ENCODE measurements around the gene TUBGCP6. TPM values are rescaled to one million over a fixed set of nuclear protein-coding genes. Genes with fewer than 3 reads are reported as not detected.
A peak's percentile ranks its signal among the peaks of the same experiment; 100 is the strongest.

TUBGCP6 gene
- total RNA-seq, 1 donor from 2014 or later, result 49.6 TPM

- no peaks in the 10 kb centered on the region for H3K27me3 Mint-ChIP-seq (ENCODE audit: low read depth)
- intact Hi-C loops (cut with micrococcal nuclease), result no loop called here
- H3K4me3 Mint-ChIP-seq (ENCODE audit: low read depth), result peak overlapping the region; percentile 83
- DNase-seq (ENCODE audit: low spot score), result no peak
- H3K4me1 Mint-ChIP-seq (ENCODE audit: low read depth), result peaks cover 9% of the 10 kb centered on the region
- H3K27ac Mint-ChIP-seq, result peak overlapping the region; percentile 60
- no peaks in the 10 kb centered on the region for H3K9me3 Mint-ChIP-seq
- peaks cover 35% of the 10 kb centered on the region for H3K36me3 Mint-ChIP-seq (ENCODE audit: low read depth)
Observed at GRCh38 chr22:50202130-50202666, 42.6 kb downstream of the TUBGCP6 start.

- intact Hi-C loops (cut with micrococcal nuclease), result loop anchor here (2.0 kb wide), 2 partner anchors 17 to 231 kb away; partner anchors contain the start of gene TRABD
- peaks cover 9% of the 10 kb centered on the region for H3K4me1 Mint-ChIP-seq (ENCODE audit: low read depth)
- no peaks in the 10 kb centered on the region for H3K27me3 Mint-ChIP-seq (ENCODE audit: low read depth)
- peak overlapping the region; percentile 60 for H3K27ac Mint-ChIP-seq
- DNase-seq (ENCODE audit: low spot score), result no peak
- no peaks in the 10 kb centered on the region for H3K9me3 Mint-ChIP-seq
- peak overlapping the region; percentile 83 for H3K4me3 Mint-ChIP-seq (ENCODE audit: low read depth)
- peaks cover 40% of the 10 kb centered on the region for H3K36me3 Mint-ChIP-seq (ENCODE audit: low read depth)
Observed at GRCh38 chr22:50201191-50202129, 43.4 kb downstream of the TUBGCP6 start.

GRCh38 chr22:50200461-50201190 is 44.2 kb downstream of the TUBGCP6 start, which contains the start of gene SELENOO:
SELENOO (plus strand) TSS chr22:50201011; CDS start chr22:50201037, 26 bp downstream.
- DNase-seq (ENCODE audit: low spot score), result peak; percentile 88
- H3K36me3 Mint-ChIP-seq (ENCODE audit: low read depth), result peaks cover 35% of the 10 kb centered on the region
- no peaks in the 10 kb centered on the region for H3K9me3 Mint-ChIP-seq
- H3K4me1 Mint-ChIP-seq (ENCODE audit: low read depth), result peaks cover 9% of the 10 kb centered on the region
- H3K27me3 Mint-ChIP-seq (ENCODE audit: low read depth), result no peaks in the 10 kb centered on the region
- intact Hi-C loops (cut with micrococcal nuclease), result loop anchor here (1.0 to 2.0 kb wide), 3 partner anchors 9 to 230 kb away; partner anchors contain the start of gene TRABD
- peak within 1 kb of the TSS; percentile 60 for H3K27ac Mint-ChIP-seq
- H3K4me3 Mint-ChIP-seq (ENCODE audit: low read depth), result peak within 1 kb of the TSS; percentile 83

GRCh38 chr22:50199829-50200460 is 44.9 kb downstream of the TUBGCP6 start:
- Mint-ChIP-seq H3K4me3 (ENCODE audit: low read depth) (peak overlapping the region; percentile 57), H3K9me3 (no peaks in the 10 kb centered on the region), H3K4me1 (ENCODE audit: low read depth) (peaks cover 9% of the 10 kb centered on the region), H3K36me3 (ENCODE audit: low read depth) (peaks cover 30% of the 10 kb centered on the region), H3K27me3 (ENCODE audit: low read depth) (no peaks in the 10 kb centered on the region), H3K27ac (peak overlapping the region; percentile 38)
- DNase-seq (ENCODE audit: low spot score), result no peak
- intact Hi-C loops (cut with micrococcal nuclease), result loop anchor here (1.0 to 2.0 kb wide), 3 partner anchors 9 to 229 kb away; partner anchors contain the start of gene TRABD

GRCh38 chr22:50199251-50199721 is 45.5 kb downstream of the TUBGCP6 start:
- intact Hi-C loops (cut with micrococcal nuclease), result no loop called here
- Mint-ChIP-seq H3K27ac (peak overlapping the region; percentile 38), H3K27me3 (ENCODE audit: low read depth) (no peaks in the 10 kb centered on the region), H3K4me3 (ENCODE audit: low read depth) (peak overlapping the region; percentile 57), H3K36me3 (ENCODE audit: low read depth) (peaks cover 27% of the 10 kb centered on the region), H3K9me3 (no peaks in the 10 kb centered on the region), H3K4me1 (ENCODE audit: low read depth) (peaks cover 9% of the 10 kb centered on the region)
- DNase-seq (ENCODE audit: low spot score), result no peak

- intact Hi-C loops (cut with micrococcal nuclease), result no loop called here
- H3K4me3 Mint-ChIP-seq (ENCODE audit: low read depth), result no peak overlapping the region
Observed at GRCh38 chr22:50198624-50199017, 46.2 kb downstream of the TUBGCP6 start.

GRCh38 chr22:50197856-50198623 is 46.8 kb downstream of the TUBGCP6 start:
- H3K4me1 Mint-ChIP-seq (ENCODE audit: low read depth), result peaks cover 8% of the 10 kb centered on the region
- intact Hi-C loops (cut with micrococcal nuclease), result no loop called here
- H3K9me3 Mint-ChIP-seq, result no peaks in the 10 kb centered on the region
- peaks cover 15% of the 10 kb centered on the region for H3K36me3 Mint-ChIP-seq (ENCODE audit: low read depth)
- H3K4me3 Mint-ChIP-seq (ENCODE audit: low read depth), result peak overlapping the region; percentile 21
- no peak overlapping the region for H3K27ac Mint-ChIP-seq
- no peak for DNase-seq (ENCODE audit: low spot score)
- no peaks in the 10 kb centered on the region for H3K27me3 Mint-ChIP-seq (ENCODE audit: low read depth)

More at GRCh38 chr22:50198624-50199017, 46.2 kb downstream of the TUBGCP6 start:
- no peak for DNase-seq (ENCODE audit: low spot score)
- Mint-ChIP-seq H3K4me1 (ENCODE audit: low read depth) (peaks cover 8% of the 10 kb centered on the region), H3K36me3 (ENCODE audit: low read depth) (peaks cover 21% of the 10 kb centered on the region), H3K9me3 (no peaks in the 10 kb centered on the region), H3K27ac (no peak overlapping the region), H3K27me3 (ENCODE audit: low read depth) (no peaks in the 10 kb centered on the region)

GRCh38 chr22:50197000-50197800 is 47.6 kb downstream of the TUBGCP6 start:
- DNase-seq (ENCODE audit: low spot score), result no peak
- Mint-ChIP-seq H3K4me3 (ENCODE audit: low read depth) (no peak overlapping the region), H3K27me3 (ENCODE audit: low read depth) (no peaks in the 10 kb centered on the region), H3K9me3 (no peaks in the 10 kb centered on the region), H3K4me1 (ENCODE audit: low read depth) (peaks cover 6% of the 10 kb centered on the region), H3K27ac (no peak overlapping the region), H3K36me3 (ENCODE audit: low read depth) (peaks cover 19% of the 10 kb centered on the region)
- intact Hi-C loops (cut with micrococcal nuclease), result no loop called here

- intact Hi-C loops (cut with micrococcal nuclease), result no loop called here
- Mint-ChIP-seq H3K27me3 (ENCODE audit: low read depth) (no peaks in the 10 kb centered on the region), H3K9me3 (no peaks in the 10 kb centered on the region), H3K36me3 (ENCODE audit: low read depth) (peaks cover 23% of the 10 kb centered on the region), H3K4me3 (ENCODE audit: low read depth) (no peak overlapping the region), H3K4me1 (ENCODE audit: low read depth) (peaks cover 13% of the 10 kb centered on the region), H3K27ac (no peak overlapping the region)
- DNase-seq (ENCODE audit: low spot score), result no peak
Observed at GRCh38 chr22:50196256-50196655, 48.6 kb downstream of the TUBGCP6 start.

- Mint-ChIP-seq H3K9me3 (no peaks in the 10 kb centered on the region), H3K27me3 (ENCODE audit: low read depth) (no peaks in the 10 kb centered on the region), H3K36me3 (ENCODE audit: low read depth) (peaks cover 23% of the 10 kb centered on the region), H3K4me3 (ENCODE audit: low read depth) (no peak overlapping the region), H3K4me1 (ENCODE audit: low read depth) (peaks cover 22% of the 10 kb centered on the region), H3K27ac (no peak overlapping the region)
- intact Hi-C loops (cut with micrococcal nuclease), result loop anchor here (5.0 kb wide), 1 partner anchor 262 kb away; no protein-coding TSS in a partner anchor
- DNase-seq (ENCODE audit: low spot score), result no peak
Observed at GRCh38 chr22:50194037-50194805, 50.6 kb downstream of the TUBGCP6 start.
